ENCODE data around the gene CAPN15.

Gene CAPN15

GRCh38 chr16:526181-527014 lies 1.1 kb upstream of the CAPN15 start:
- no peak for DNase-seq

GRCh38 chr16:528111-529011 lies 849 bp downstream of the CAPN15 start:
- peak; percentile 38 for DNase-seq

- DNase-seq, result no peak
These were observed 1.6 kb downstream of the CAPN15 start for GRCh38 chr16:529012-529575.

GRCh38 chr16:530111-530817 lies 2.8 kb downstream of the CAPN15 start:
- no peak for DNase-seq

GRCh38 chr16:531494-532125 lies 4.1 kb downstream of the CAPN15 start:
- no peak for DNase-seq

- DNase-seq, result no peak
These were observed 6.0 kb downstream of the CAPN15 start for GRCh38 chr16:533391-534123.

DNA sequence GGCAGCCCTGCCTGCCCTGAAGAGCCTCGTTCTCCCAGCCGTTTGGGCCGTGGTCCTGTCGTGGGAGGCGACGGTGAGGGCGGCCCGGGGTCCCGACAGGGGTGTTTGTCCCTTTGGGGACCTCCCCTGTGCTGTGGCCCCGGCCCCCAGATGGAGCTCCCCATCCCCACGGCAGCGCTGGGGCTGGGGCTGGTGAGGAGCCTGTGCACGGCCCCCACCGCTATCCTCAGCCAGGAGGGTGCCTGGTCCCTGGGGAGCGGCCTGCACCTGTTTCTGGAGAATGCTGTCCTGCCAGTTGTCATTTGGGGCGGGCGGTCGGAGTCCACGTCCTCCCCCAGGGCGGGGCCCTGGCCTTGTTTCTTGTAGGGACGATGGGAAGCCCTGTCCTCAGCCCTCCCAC lies 6.6 kb downstream of the CAPN15 start:
- DNase-seq, result no peak

DNA sequence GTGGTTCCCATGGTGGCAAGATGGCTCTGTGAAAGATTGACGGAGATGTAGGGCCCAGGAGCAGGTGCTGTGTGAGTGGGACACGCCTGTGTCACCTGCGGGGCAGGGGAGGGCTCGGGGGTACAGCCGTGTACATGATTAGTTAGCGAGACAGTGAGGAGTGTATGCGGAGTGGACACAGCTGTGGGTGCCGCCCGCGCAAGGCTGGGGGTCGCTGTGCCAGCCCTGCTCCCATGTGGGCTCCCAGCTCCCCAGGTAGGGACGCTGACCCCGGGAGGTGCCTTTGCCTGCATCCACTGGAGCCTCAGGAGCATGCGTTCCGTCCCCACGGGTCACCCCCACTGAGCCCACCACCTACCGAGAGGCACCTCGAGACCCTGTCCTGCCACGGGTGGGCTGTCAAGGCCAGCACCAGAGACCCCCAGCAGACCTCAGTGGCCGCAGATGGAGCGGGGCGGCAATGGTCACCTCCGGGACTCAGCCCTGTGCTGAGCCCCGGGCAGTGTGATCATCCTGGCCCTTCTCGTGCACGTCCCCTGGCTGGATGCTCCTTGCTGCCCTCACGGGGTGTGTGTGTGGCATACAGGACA lies 7.4 kb downstream of the CAPN15 start:
- DNase-seq, result no peak

GRCh38 chr16:535446-536405 lies 8.2 kb downstream of the CAPN15 start:
- no peak for DNase-seq

DNA sequence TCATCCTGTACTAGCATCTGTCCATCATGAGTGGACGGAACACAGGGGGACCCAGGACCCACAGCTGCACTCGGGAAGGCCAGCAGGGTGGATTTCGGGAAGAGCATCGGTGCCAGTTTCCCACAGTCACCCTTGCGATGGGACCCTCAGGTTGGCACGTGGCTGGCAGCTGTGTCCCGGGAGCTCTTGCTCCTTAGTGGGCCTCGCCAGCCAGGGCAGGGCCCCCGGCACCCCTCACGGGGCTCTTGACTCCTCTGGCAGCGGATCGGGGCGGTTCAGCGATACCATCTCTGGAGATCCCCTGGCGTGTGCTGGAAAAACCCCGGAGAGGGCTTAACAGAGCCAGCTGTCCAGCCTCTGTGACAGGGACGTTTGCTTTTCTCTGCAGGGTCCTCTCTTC lies 9.2 kb downstream of the CAPN15 start:
- DNase-seq, result no peak

DNA sequence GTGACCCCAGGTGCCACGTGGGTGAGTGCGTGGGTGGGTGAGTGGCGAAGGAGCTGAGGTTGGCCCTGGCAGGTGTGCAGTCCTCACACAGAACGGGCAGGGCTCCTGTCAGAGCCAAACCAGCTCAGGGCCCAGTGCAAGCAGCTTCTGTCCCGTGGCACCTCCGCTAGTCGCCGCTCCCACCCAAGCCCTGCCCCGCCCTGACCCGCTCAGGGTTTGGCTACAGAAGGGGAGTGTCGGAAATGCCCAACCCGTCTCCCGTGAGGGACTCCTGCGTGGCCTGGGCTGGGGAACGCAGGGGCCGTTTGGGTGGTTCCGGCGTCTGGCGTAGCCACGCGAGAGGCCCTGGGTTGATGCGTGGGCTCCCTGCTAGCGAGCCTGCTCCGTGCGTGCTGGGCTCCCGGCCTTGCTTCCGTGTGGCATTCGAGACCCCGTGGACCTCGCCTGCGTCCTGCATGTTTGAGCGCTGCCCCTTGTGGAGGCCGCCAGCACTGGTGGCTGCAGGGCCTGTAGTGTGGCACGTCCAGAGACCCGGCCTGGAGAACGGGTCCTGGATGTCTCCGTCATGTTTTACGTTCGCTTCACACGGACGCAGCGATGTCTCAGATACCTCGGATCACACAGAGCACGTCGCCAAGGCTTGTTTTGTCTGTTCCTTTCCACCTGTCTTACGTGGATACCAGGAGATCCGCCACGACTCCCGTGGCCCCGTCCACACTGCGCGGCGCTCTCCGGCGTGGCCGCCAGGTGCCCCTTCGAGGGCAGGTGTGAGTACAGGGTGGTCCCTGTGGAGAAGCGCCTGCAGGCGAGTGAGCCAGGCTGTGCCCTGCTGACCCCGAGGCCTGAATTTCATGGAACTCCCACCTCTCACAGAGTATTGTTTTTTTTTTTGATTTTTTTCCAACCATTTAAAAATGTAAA lies 10.2 kb downstream of the CAPN15 start:
- DNase-seq, result no peak

DNA sequence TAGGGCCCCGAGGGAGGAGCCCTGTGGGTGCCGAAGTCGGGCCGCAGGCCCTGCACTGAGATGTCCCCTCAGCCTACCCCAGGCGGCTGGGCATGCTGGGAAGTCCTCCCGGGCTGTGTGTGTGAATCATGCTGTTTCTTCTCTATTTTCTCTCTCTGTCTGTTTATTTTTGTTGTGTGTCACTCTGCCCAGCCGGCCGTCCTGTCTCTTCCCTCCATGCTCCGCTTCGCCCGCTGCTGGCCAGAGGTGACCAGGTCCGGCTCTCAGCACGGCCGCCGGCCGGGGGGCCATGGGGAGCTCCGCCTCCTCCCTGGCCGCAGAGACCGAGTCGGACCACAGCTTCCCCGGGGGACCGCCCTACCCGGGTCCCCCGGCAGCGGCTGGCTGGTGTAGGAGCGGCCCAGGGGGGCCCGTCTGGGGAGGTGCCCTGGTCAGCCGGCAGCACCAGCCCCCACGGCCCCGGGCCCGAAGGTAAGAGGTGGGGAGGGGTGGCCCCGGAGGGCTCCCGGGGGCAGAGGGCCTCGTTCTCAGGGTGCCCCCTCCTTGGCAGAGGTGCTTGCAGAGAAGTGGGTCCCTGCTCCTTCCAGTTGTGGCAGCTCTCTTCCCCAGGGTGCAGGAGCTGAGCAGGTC lies 12.5 kb downstream of the CAPN15 start:
- no peak for DNase-seq

DNA sequence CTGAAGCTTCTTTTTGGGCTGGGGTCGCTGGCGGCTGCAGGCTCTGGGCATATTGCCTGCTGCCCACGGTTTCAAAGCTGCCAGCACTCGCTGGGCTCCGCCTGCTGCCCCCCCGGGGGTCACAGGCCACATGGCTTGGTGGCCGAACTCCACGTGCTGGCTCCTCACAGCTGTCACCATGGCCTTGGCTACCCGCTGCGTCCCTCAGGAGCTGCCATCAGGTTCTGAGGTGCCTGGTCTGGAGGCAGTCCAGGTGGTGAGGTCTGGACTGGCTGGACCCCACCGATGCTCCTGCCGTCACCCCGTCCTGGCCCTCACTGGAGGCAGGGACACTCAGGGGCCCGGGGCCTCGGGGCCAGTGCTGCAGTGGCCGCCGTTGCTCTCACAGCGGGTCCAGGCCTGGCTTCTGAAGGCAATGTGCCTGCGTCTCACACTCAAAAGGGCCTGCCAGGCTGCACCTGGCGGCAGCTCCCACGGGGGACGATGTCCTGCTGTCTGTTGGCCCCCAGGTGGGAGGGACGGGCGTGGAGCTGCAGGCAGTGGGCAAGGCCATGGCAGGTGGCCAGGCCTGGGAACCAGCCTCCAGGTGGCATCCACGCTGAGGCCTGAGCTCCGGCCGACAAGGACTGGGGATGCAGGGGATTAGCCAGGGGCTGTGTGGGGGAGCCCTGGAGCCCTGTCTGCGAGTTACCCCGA lies 13.3 kb downstream of the CAPN15 start:
- DNase-seq, result no peak

- no peak for DNase-seq
These were observed 16.0 kb downstream of the CAPN15 start for GRCh38 chr16:543301-544164.

DNA sequence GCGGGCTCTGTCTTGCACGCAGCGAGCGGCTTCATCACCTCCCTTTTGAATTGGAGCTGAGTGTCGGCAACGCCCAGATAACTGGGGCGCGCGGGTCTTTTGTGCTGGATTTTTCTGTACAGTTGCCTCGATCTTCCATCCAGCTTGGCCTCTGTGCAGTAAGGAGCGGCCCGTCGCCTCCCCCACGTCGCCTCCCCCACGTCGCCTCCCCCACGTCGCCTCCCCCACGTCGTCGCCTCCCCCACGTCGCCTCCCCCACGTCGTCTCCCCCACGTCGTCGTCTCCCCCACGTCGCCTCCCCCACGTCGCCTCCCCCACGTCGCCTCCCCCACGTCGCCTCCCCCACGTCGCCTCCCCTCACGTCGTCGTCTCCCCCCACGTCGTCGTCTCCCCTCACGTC lies 17.0 kb downstream of the CAPN15 start:
- no peak for DNase-seq

- DNase-seq, result peak; percentile 56
These were observed 19.6 kb downstream of the CAPN15 start for GRCh38 chr16:546909-547770.
